ENCODE data around the gene TSPYL1.

TSPYL1 gene

GRCh38 chr6:116253505-116254296, 26.0 kb downstream of the TSPYL1 start, which contains the start of gene TSPYL4 (continued):
- TF ChIP-seq ZNF549 (tag by site-specific recombination; IDR thresholded peaks at IDR 0.05) (no peak), ZNF416 (tag by site-specific recombination; IDR thresholded peaks at IDR 0.05) (no peak), ZNF169 (tag by site-specific recombination; IDR thresholded peaks at IDR 0.05) (no peak), ZNF433 (tag by site-specific recombination; IDR thresholded peaks at IDR 0.05; ENCODE audit: low read depth) (no peak), ZNF266 (tag by site-specific recombination; IDR thresholded peaks at IDR 0.05; ENCODE audit: low read depth) (no peak), ZNF48 (tag by site-specific recombination; IDR thresholded peaks at IDR 0.05) (no peak), ZNF670 (tag by site-specific recombination; IDR thresholded peaks at IDR 0.05; ENCODE audit: low read depth) (no peak), ZNF488 (tag by site-specific recombination; IDR thresholded peaks at IDR 0.05) (no peak)

GRCh38 chr6:116253188-116253504, 26.6 kb downstream of the TSPYL1 start:
- peaks cover 0 to 15% of the 10 kb centered on the region in 2 experiments; a peak in 1 of 3 replicates for H3K36me3 ChIP-seq (ENCODE audit: control insufficient read depth in 2 of 2, insufficient read depth in 1 of 2, low read length in 2 of 2)
- ChIA-PET CTCF (interaction anchor here (1.1 to 2.6 kb wide), 2 partner anchors 10 to 16 kb away, joined by 3 to 17 read pairs; no protein-coding TSS in a partner anchor), POLR2A (interaction anchor here (1.2 to 3.2 kb wide), 4 partner anchors 10 to 318 kb away, joined by 3 to 16 read pairs (median 5); partner anchors contain the start of genes RWDD1 and TSPYL1)
- H3K27ac ChIP-seq (ENCODE audit: extremely low read depth, low read depth, low read length), result peak overlapping the region; percentile 69; the same call in 1 of the 2 replicates
- TF ChIP-seq ZNF366 (tag by site-specific recombination; conservative IDR thresholded peaks at IDR 0.05), result peak; percentile 28
- TF ChIP-seq ZNF211 (tag by site-specific recombination; IDR thresholded peaks at IDR 0.05; ENCODE audit: low read depth), result no peak
- H3K9me3 ChIP-seq (ENCODE audit: control insufficient read depth, insufficient read depth, low read depth, low read length), result no peaks in the 10 kb centered on the region
- H3K4me3 ChIP-seq (ENCODE audit: low read depth, low read length), result peak overlapping the region; percentile 88
- peaks cover 11% of the 10 kb centered on the region; the same call in 1 of the 2 replicates for H3K4me1 ChIP-seq (ENCODE audit: control insufficient read depth, insufficient read depth, low read length)

GRCh38 chr6:116251568-116252384, 28.0 kb downstream of the TSPYL1 start:
- H3K9me3 ChIP-seq (ENCODE audit: control insufficient read depth, insufficient read depth, low read depth, low read length), result no peaks in the 10 kb centered on the region
- peaks cover 11% of the 10 kb centered on the region; the same call in 1 of the 2 replicates for H3K4me1 ChIP-seq (ENCODE audit: control insufficient read depth, insufficient read depth, low read length)
- TF ChIP-seq ZNF843 (tag by site-specific recombination; IDR thresholded peaks at IDR 0.05), result no peak
- no peak for TF ChIP-seq GLI2 (tag by site-specific recombination; IDR thresholded peaks at IDR 0.05; ENCODE audit: borderline replicate concordance, low read depth)
- peak; percentile 24; the same call in 1 of the 2 replicates for TF ChIP-seq ZNF398 (tag by site-specific recombination; IDR thresholded peaks at IDR 0.05)
- TF ChIP-seq ZNF354C (tag by site-specific recombination; IDR thresholded peaks at IDR 0.05; ENCODE audit: borderline replicate concordance, low read depth), result no peak
- no peak for TF ChIP-seq OVOL3 (tag by site-specific recombination; IDR thresholded peaks at IDR 0.05)
- no peak for TF ChIP-seq ZBTB44 (tag by site-specific recombination; IDR thresholded peaks at IDR 0.05)
- TF ChIP-seq ZNF174 (tag by site-specific recombination; IDR thresholded peaks at IDR 0.05), result no peak
- TF ChIP-seq ZNF561 (tag by site-specific recombination; IDR thresholded peaks at IDR 0.05; ENCODE audit: borderline replicate concordance), result no peak
- TF ChIP-seq ZNF10 (tag by site-specific recombination; IDR thresholded peaks at IDR 0.05), result no peak
- TF ChIP-seq ZNF600 (tag by site-specific recombination; IDR thresholded peaks at IDR 0.05), result peak; percentile 68; the same call in 1 of the 2 replicates
- peaks cover 0 to 15% of the 10 kb centered on the region in 2 experiments; a peak in 1 of 3 replicates for H3K36me3 ChIP-seq (ENCODE audit: control insufficient read depth in 2 of 2, insufficient read depth in 1 of 2, low read length in 2 of 2)
- H3K4me3 ChIP-seq (ENCODE audit: low read depth, low read length), result peak overlapping the region; percentile 22
- ChIA-PET CTCF (interaction anchor here (0.6 to 3.6 kb wide), 6 partner anchors 17 to 311 kb away, joined by 3 to 26 read pairs (median 3); no protein-coding TSS in a partner anchor), POLR2A (interaction anchor here (1.0 kb wide), 1 partner anchor 319 kb away, joined by 3 read pairs; no protein-coding TSS in a partner anchor)
- no peak overlapping the region for H3K27ac ChIP-seq (ENCODE audit: extremely low read depth, low read depth, low read length)

Measured in HEK293 (cell line).